A673 (cell line): ENCODE data around the gene SH3RF2. TPM values are rescaled to one million over a fixed set of nuclear protein-coding genes. Genes with fewer than 3 reads are reported as not detected.
A peak's percentile ranks its signal among the peaks of the same experiment; 100 is the strongest.

ENCODE experiments used
- BruUV-seq: library from RNA; stranded (reverse); fragments of 400-500 nt; replicated peaks from 2 replicates; lab custom pipeline; 2021; lab: Mats Ljungman, UMichigan
- CTCF ChIA-PET: fragments of 300-600 bp; sonication (Branson Sonifier 250); formaldehyde crosslinking; loops from one replicate; lab custom pipeline; 2022; ENCODE audit warnings: antibody characterized with exemption; lab: Charles Lee
- POLR2A ChIA-PET: fragments of 300-600 bp; sonication (Branson Sonifier 250); formaldehyde crosslinking; loops from one replicate; lab custom pipeline; 2022; ENCODE audit warnings: antibody characterized with exemption; ENCODE audit not compliant: low non-redundant PET; lab: Charles Lee
- DNase-seq: peaks from one replicate; pipeline ENCODE4 v3.0.0-alpha.2; 2015; ENCODE audit warnings: low spot score
- H3K27ac ChIP-seq: fragments of 200-600 bp; sonication (generic); 2 replicates; pipeline ENCODE4 v1.5.1; 2016; ENCODE audit warnings: mixed run types, low read depth, mild to moderate bottlenecking, mixed read lengths, antibody characterized with exemption, low read length; ENCODE audit not compliant: poor library complexity, severe bottlenecking
- H3K27me3 ChIP-seq: fragments of 200-600 bp; sonication (generic); replicated peaks from 2 replicates; pipeline ENCODE4 v1.6.1; 2017; ENCODE audit warnings: mixed run types, low read depth, mild to moderate bottlenecking, mixed read lengths, antibody characterized with exemption, low read length; ENCODE audit not compliant: insufficient read depth, poor library complexity
- H3K36me3 ChIP-seq: fragments of 200-600 bp; sonication (generic); 2 replicates; pipeline ENCODE4 v1.6.1; 2016; ENCODE audit warnings: mixed run types, mild to moderate bottlenecking, mixed read lengths, antibody characterized with exemption, low read length; ENCODE audit not compliant: insufficient read depth, poor library complexity, severe bottlenecking
- H3K4me1 ChIP-seq: fragments of 200-600 bp; sonication (generic); 2 replicates; pipeline ENCODE4 v1.6.1; 2017; ENCODE audit warnings: mixed run types, mild to moderate bottlenecking, mixed read lengths, antibody characterized with exemption, low read length; ENCODE audit not compliant: insufficient read depth, poor library complexity, severe bottlenecking
- H3K4me3 ChIP-seq: fragments of 200-600 bp; sonication (generic); 2 replicates; pipeline ENCODE4 v1.5.1; 2016; ENCODE audit warnings: low read depth, mixed run types, mild to moderate bottlenecking, mixed read lengths, low read length; ENCODE audit not compliant: poor library complexity, severe bottlenecking
- H3K9me3 ChIP-seq: fragments of 200-600 bp; sonication (generic); 2 replicates; pipeline ENCODE4 v1.6.1; 2016; ENCODE audit warnings: mixed run types, low read depth, mild to moderate bottlenecking, mixed read lengths, antibody characterized with exemption, low read length; ENCODE audit not compliant: poor library complexity, severe bottlenecking
- EZH2 ChIP-seq: fragments of 200-600 bp; sonication (generic); IDR thresholded peaks from 2 replicates; pipeline ENCODE4 v1.6.1; 2017; ENCODE audit warnings: borderline replicate concordance, low read depth, mild to moderate bottlenecking, mixed read lengths, antibody characterized with exemption, low read length; ENCODE audit not compliant: poor library complexity, severe bottlenecking
- intact Hi-C: fragments of 100-400 bp; cut with micrococcal nuclease; formaldehyde crosslinking; loops from one replicate; pipeline ENCODE4 v1.10.0; 2022; ENCODE audit not compliant: unreplicated experiment
- total RNA-seq: library from RNA; stranded (reverse); gene quantifications from 2 replicates; pipeline ENCODE4 v1.2.3, GENCODE V29; 2021
- TF ChIP-seq, protein P1 (sequence below): fragments of 300-800, 200-600 bp; sonication (generic); conservative IDR thresholded peaks from 2 replicates; pipeline ENCODE4 v1.5.1; 2017; ENCODE audit warnings: low read depth, mild to moderate bottlenecking, antibody characterized with exemption, low read length, moderate library complexity, mixed read lengths

The SH3RF2 gene
- total RNA-seq, 1 experiment from 2014 or later = 21.1 TPM

DNA sequence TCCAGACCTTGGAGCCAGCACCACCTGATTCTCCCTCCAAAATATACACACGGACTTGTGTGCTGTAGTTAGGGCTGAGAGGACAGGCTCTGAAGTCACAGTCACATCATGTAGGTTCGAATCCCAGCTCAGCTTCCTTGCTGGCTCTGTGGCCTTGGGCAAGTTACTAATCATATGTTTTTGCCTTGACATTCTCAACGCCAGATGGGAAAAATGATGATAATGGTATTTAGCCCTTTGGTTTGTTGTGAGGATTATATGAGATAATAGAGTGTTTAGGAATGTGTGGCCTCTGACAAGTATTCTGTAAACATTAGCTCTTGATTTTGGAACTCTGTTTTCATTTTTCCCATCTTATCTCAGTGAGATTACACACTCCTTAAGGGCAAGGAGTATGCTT lies 96.5 kb downstream of the SH3RF2 start:
- BruUV-seq = no TSS peak
- H3K27ac ChIP-seq = no peak overlapping the region
- intact Hi-C loops = no loop called here
- no peak for DNase-seq
- TF ChIP-seq EZH2 = no peak
- TF ChIP-seq, protein P1, sequence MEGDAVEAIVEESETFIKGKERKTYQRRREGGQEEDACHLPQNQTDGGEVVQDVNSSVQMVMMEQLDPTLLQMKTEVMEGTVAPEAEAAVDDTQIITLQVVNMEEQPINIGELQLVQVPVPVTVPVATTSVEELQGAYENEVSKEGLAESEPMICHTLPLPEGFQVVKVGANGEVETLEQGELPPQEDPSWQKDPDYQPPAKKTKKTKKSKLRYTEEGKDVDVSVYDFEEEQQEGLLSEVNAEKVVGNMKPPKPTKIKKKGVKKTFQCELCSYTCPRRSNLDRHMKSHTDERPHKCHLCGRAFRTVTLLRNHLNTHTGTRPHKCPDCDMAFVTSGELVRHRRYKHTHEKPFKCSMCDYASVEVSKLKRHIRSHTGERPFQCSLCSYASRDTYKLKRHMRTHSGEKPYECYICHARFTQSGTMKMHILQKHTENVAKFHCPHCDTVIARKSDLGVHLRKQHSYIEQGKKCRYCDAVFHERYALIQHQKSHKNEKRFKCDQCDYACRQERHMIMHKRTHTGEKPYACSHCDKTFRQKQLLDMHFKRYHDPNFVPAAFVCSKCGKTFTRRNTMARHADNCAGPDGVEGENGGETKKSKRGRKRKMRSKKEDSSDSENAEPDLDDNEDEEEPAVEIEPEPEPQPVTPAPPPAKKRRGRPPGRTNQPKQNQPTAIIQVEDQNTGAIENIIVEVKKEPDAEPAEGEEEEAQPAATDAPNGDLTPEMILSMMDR = no peak
- H3K4me1 ChIP-seq = peaks cover 5% of the 10 kb centered on the region
- H3K36me3 ChIP-seq = no peaks in the 10 kb centered on the region
- no peak overlapping the region for H3K4me3 ChIP-seq
- H3K9me3 ChIP-seq = no peaks in the 10 kb centered on the region
- no peaks in the 10 kb centered on the region for H3K27me3 ChIP-seq
- ChIA-PET POLR2A (no interaction called here), CTCF (no interaction called here)

DNA sequence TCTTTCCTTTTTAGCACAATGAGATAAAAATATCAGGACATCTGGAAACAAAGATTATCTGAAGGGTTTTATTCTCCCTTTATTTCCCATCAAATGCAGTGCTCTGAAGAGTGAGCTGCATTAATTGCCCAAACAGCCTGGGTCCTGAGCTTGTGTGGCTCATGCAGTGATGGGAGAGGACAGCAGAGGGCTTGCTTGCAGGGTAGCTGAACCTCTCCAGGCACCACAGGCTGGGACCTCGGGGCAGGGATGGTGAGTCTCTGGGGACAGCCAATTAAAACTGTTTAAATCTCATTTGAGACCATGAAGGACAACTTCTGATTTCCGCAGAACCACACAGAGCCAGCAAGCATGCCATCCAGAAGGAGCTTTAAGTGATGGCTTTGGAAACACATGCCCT lies 97.7 kb downstream of the SH3RF2 start:
- DNase-seq = peak; percentile 60
- Histone ChIP-seq H3K27ac (no peak overlapping the region), H3K4me1 (peaks cover 10% of the 10 kb centered on the region), H3K36me3 (no peaks in the 10 kb centered on the region), H3K4me3 (no peak overlapping the region), H3K27me3 (no peaks in the 10 kb centered on the region), H3K9me3 (no peaks in the 10 kb centered on the region)
- no TSS peak for BruUV-seq
- CTCF ChIA-PET = no interaction called here
- intact Hi-C loops = no loop called here
- TF ChIP-seq, protein P1 = peak; percentile 21; the same call in 1 of the 2 replicates
- no peak for TF ChIP-seq EZH2
- POLR2A ChIA-PET = no interaction called here

DNA sequence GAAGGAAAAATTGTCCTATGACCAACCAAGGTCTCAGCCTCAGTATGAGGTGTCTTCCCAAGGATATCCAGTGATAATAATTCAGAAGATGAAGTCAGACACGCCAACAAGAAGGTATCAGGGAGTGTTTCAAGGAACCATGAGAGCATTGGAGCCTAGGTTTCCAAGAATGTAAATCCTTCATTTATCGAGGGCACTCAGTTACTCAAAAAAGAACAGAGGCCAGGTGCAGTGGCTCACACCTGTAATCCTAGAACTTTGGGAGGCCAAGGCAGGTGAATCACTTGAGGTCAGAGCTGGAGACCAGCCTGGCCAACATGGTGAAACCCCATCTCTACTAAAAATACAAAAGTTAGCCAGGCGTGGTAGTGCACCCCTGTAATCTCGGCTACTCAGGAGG lies 98.2 kb downstream of the SH3RF2 start:
- Histone ChIP-seq H3K27ac (no peak overlapping the region), H3K36me3 (no peaks in the 10 kb centered on the region), H3K4me3 (no peak overlapping the region), H3K27me3 (no peaks in the 10 kb centered on the region), H3K9me3 (no peaks in the 10 kb centered on the region), H3K4me1 (peaks cover 10% of the 10 kb centered on the region)
- ChIA-PET CTCF (no interaction called here), POLR2A (no interaction called here)
- no peak for TF ChIP-seq EZH2
- TF ChIP-seq, protein P1 = no peak
- intact Hi-C loops = no loop called here
- no TSS peak for BruUV-seq
- DNase-seq = no peak
